ENCODE measurements around the gene IKBKE.
A peak's percentile ranks its signal among the peaks of the same experiment; 100 is the strongest.

Gene IKBKE

GRCh38 chr1:206460836-206461426, 9.3 kb upstream of the IKBKE start:
- H4K20me1 ChIP-seq (ENCODE audit: insufficient read depth, low read length) = no peaks in the 10 kb centered on the region
- H3K9ac ChIP-seq (ENCODE audit: low read length) = no peak overlapping the region
- no peaks in the 10 kb centered on the region for H3K27me3 ChIP-seq (ENCODE audit: low read depth, low read length)
- H3K4me1 ChIP-seq (ENCODE audit: low read length) = peaks cover 8% of the 10 kb centered on the region
- H3K4me2 ChIP-seq (ENCODE audit: low read length) = no peak overlapping the region
- H3K4me3 ChIP-seq (ENCODE audit: low read length) = no peak overlapping the region
- no peaks in the 10 kb centered on the region for H3K9me3 ChIP-seq (ENCODE audit: insufficient read depth, low read length)
- TF ChIP-seq EZH2phosphoT487 (IDR thresholded peaks at IDR 0.05; ENCODE audit: low read depth) (no peak), CTCF (IDR thresholded peaks at IDR 0.05; ENCODE audit: low read depth, low read length) (no peak)
- peaks cover 26% of the 10 kb centered on the region for H3K36me3 ChIP-seq (replicated peaks; ENCODE audit: low read depth, low read length)
- no peak overlapping the region for H2AFZ ChIP-seq (ENCODE audit: low read depth, low read length)
- H3K27ac ChIP-seq (ENCODE audit: low read length) = no peak overlapping the region
- H3K79me2 ChIP-seq (ENCODE audit: low read length) = no peaks in the 10 kb centered on the region

DNA sequence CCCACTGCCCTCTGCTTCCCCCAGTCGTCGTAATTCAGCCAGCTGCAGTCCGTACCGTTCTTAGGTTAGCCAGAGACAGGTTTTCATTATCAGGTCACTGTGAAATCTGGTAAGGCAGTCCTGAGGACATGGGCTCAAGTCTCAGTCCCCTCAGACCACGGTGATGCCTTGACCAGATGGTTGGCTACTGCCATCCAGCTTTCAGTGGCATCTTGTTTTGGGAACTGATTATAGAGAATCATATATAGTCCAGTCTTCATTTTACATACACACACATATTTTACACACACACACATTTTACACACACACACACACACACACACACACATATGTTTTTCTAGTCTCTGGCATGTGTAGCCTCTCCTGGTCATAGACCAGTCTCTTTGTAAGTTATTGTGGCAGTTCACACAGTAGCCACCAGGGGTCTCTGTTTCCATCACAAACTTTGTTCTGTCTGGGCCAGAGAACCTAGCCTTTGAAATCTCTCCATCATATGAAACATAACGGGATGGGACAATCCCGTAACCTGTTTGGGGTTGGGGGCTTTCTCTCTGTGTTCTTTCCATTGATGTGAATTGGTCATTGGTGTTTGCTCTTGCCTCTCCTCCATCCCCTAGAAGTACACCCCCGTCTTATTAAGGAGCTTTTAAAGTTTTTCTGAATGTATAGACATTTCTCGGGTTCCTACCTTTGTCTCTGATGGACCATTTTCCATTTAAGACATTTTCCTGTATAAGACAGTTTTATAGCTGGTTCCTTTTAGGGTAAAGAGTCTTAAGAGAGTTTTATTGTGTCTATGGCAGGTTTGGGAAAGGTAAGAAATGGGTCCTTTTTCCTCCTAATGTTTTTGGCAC, 8.4 kb upstream of the IKBKE start:
- H3K4me2 ChIP-seq (ENCODE audit: low read length) = no peak overlapping the region
- H3K4me3 ChIP-seq (ENCODE audit: low read length) = no peak overlapping the region
- H4K20me1 ChIP-seq (ENCODE audit: insufficient read depth, low read length) = no peaks in the 10 kb centered on the region
- H3K27me3 ChIP-seq (ENCODE audit: low read depth, low read length) = no peaks in the 10 kb centered on the region
- no peak overlapping the region for H3K27ac ChIP-seq (ENCODE audit: low read length)
- H3K79me2 ChIP-seq (ENCODE audit: low read length) = no peaks in the 10 kb centered on the region
- H3K9ac ChIP-seq (ENCODE audit: low read length) = no peak overlapping the region
- H3K36me3 ChIP-seq (replicated peaks; ENCODE audit: low read depth, low read length) = peaks cover 23% of the 10 kb centered on the region
- peaks cover 17% of the 10 kb centered on the region for H3K4me1 ChIP-seq (ENCODE audit: low read length)
- TF ChIP-seq CTCF (IDR thresholded peaks at IDR 0.05; ENCODE audit: low read depth, low read length) (peak; percentile 96), EZH2phosphoT487 (IDR thresholded peaks at IDR 0.05; ENCODE audit: low read depth) (no peak)
- H3K9me3 ChIP-seq (ENCODE audit: insufficient read depth, low read length) = no peaks in the 10 kb centered on the region
- H2AFZ ChIP-seq (ENCODE audit: low read depth, low read length) = no peak overlapping the region

DNA sequence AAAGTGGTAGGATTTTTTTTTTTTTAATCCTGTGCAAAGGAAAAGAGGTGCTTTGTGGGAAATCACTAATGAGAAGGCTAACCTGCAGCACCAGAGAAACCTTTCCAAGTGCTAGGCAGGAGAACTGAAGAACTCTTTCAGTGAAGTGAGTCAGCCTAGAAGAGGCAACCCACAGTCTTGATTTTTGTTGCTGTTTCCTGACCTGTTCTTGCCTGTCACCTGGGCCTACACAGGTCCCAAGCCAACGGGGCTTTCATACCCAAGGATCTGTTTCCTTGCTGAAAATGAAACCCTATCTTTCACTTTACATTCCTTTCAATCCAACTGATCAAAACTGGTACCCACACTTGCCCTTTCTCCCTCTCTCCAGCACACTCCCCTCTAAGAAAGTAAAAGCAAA, 7.1 kb upstream of the IKBKE start:
- Histone ChIP-seq H3K4me1 (ENCODE audit: low read length) (peaks cover 30% of the 10 kb centered on the region), H3K4me3 (ENCODE audit: low read length) (no peak overlapping the region), H2AFZ (ENCODE audit: low read depth, low read length) (no peak overlapping the region), H3K27me3 (ENCODE audit: low read depth, low read length) (no peaks in the 10 kb centered on the region), H3K9me3 (ENCODE audit: insufficient read depth, low read length) (no peaks in the 10 kb centered on the region), H3K79me2 (ENCODE audit: low read length) (no peaks in the 10 kb centered on the region), H3K4me2 (ENCODE audit: low read length) (no peak overlapping the region), H3K36me3 (replicated peaks; ENCODE audit: low read depth, low read length) (peaks cover 23% of the 10 kb centered on the region), H4K20me1 (ENCODE audit: insufficient read depth, low read length) (no peaks in the 10 kb centered on the region), H3K27ac (ENCODE audit: low read length) (no peak overlapping the region), H3K9ac (ENCODE audit: low read length) (no peak overlapping the region)
- TF ChIP-seq CTCF (IDR thresholded peaks at IDR 0.05; ENCODE audit: low read depth, low read length) (no peak), EZH2phosphoT487 (IDR thresholded peaks at IDR 0.05; ENCODE audit: low read depth) (no peak)

- Histone ChIP-seq H3K9me3 (ENCODE audit: insufficient read depth, low read length) (no peaks in the 10 kb centered on the region), H3K9ac (ENCODE audit: low read length) (no peak overlapping the region), H3K4me1 (ENCODE audit: low read length) (peaks cover 38% of the 10 kb centered on the region), H3K4me3 (ENCODE audit: low read length) (no peak overlapping the region), H3K27ac (ENCODE audit: low read length) (no peak overlapping the region), H2AFZ (ENCODE audit: low read depth, low read length) (no peak overlapping the region), H3K27me3 (ENCODE audit: low read depth, low read length) (no peaks in the 10 kb centered on the region), H3K4me2 (ENCODE audit: low read length) (no peak overlapping the region), H3K36me3 (replicated peaks; ENCODE audit: low read depth, low read length) (peaks cover 20% of the 10 kb centered on the region), H4K20me1 (ENCODE audit: insufficient read depth, low read length) (no peaks in the 10 kb centered on the region), H3K79me2 (ENCODE audit: low read length) (no peaks in the 10 kb centered on the region)
- no peak for TF ChIP-seq CTCF (IDR thresholded peaks at IDR 0.05; ENCODE audit: low read depth, low read length)
These were observed 6.4 kb upstream of the IKBKE start for GRCh38 chr1:206463911-206464310.
